PFSK-1 (cell line): ENCODE measurements around the gene IRX3.

Experiments
- SIN3A ChIP-seq: IDR thresholded peaks from 2 replicates; pipeline ENCODE4 v1.6.1; 2012; ENCODE audit warnings: mild to moderate bottlenecking, low read length, moderate library complexity, borderline replicate concordance; ENCODE audit not compliant: insufficient read depth
- TF ChIP-seq, protein P1 (sequence below), 2 experiments: IDR thresholded peaks; 2 replicates each; pipeline versions ENCODE4 v1.6.1 to v1.8.0; 2011 to 2012; ENCODE audit warnings: low read depth in 2 of 2, low read length in 2 of 2, control low read depth in 1 of 2, inconsistent platforms in 1 of 2, mild to moderate bottlenecking in 1 of 2, moderate library complexity in 1 of 2; ENCODE audit not compliant: insufficient read depth in 1 of 2

DNA sequence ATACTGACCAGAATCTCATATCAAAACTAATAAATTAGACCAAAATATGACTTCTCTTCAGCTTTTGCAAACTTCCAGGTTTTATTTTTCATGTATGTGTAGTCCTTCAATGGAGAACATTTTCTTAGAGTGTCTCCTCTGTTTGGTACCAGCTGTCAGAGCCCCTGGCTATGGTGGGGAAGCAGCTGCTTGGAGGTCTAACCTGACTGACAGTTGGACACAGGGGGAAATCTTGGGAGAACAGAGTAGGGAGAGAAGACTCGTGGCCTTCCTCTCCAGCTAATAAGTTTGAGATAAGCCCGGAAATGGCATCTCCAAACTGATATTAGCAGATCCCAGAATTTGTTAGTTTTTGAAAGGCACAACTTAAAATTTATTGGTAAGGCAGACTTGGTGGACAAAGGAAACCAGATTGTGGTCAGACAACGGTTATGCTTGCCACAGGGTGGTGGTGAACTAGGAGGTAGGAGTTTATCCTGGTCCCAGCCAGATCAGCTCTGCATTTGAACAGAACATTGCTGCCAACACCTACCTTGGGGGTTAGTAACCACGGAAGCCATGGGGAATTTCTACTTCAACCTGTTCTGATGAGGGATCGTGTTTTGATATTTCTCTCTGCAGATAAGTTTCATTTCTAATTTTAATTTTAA is 39.2 kb upstream of the IRX3 start:
- TF ChIP-seq, protein P1, sequence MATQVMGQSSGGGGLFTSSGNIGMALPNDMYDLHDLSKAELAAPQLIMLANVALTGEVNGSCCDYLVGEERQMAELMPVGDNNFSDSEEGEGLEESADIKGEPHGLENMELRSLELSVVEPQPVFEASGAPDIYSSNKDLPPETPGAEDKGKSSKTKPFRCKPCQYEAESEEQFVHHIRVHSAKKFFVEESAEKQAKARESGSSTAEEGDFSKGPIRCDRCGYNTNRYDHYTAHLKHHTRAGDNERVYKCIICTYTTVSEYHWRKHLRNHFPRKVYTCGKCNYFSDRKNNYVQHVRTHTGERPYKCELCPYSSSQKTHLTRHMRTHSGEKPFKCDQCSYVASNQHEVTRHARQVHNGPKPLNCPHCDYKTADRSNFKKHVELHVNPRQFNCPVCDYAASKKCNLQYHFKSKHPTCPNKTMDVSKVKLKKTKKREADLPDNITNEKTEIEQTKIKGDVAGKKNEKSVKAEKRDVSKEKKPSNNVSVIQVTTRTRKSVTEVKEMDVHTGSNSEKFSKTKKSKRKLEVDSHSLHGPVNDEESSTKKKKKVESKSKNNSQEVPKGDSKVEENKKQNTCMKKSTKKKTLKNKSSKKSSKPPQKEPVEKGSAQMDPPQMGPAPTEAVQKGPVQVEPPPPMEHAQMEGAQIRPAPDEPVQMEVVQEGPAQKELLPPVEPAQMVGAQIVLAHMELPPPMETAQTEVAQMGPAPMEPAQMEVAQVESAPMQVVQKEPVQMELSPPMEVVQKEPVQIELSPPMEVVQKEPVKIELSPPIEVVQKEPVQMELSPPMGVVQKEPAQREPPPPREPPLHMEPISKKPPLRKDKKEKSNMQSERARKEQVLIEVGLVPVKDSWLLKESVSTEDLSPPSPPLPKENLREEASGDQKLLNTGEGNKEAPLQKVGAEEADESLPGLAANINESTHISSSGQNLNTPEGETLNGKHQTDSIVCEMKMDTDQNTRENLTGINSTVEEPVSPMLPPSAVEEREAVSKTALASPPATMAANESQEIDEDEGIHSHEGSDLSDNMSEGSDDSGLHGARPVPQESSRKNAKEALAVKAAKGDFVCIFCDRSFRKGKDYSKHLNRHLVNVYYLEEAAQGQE (IDR thresholded peaks at IDR 0.05; ENCODE audit: insufficient read depth in 1 of 2, low read depth in 2 of 2, low read length in 2 of 2) = no peak
- no peak for TF ChIP-seq SIN3A
